GM21786 (cell line): ENCODE measurements around the gene ASPN.

Source experiments
- ATAC-seq: cut with Tn5 transposase; IDR thresholded peaks from one replicate; pipeline ENCODE4 v1.9.1; 2021; ENCODE audit not compliant: unreplicated experiment

Gene ASPN

DNA sequence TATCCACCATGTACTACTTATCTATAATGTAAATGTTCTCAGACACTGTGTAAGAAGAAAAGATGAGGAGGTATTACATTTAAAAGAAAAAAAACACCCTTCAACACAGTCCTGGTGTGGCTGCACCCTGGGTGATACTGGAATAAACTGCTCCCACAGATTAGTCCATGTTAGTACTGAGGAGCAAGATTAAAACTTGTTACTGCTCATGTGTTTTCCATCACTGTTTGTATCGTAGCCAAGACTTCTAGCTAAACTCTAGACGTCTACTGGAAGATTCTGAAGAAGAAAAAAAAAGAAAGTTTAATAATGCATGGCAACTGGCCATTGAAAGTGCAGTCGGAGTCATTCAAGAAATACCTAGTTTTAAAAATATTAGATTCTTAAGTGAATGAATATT lies at the start of gene ASPN:
Gene ASPN, minus strand, starts transcription at position 178 of the 400 bp plus-strand sequence.
- no peak for ATAC-seq

DNA sequence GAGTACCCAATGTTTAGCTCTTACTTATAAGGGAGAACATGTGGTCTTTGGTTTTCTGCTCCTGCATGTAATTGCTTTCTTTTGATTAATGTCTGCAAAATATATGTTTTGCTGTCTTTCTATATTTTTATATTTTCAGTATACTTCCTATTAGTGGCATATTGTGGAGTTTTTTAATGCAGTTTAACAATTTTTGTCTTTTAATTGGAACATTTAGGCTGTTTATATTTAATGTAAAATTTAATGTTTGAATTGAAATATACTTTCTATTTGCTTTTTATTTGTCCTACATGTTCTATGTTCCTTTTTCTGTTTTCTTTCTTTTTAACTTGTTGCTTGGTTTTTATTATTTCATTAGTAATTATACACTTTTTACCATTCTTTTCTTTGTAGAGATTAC lies 48.6 kb upstream of the ASPN start:
- no peak for ATAC-seq

DNA sequence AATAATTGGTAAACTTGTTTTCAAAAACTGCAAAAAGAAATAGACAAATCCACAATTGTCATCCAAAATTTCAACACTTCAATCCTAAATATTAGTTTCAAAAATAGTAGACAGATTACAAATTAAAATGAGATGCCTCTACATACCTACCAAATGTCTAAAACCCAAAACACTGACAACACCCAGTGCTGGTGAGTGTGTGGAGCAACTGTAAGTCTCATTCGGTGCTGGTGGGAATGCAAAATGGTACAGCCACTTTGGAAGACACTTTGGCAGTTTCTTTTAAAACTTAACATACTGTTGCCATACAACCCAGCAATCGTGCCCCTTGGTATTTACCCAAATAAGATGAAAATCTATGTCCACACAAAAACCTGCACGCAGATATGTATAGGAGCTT lies 46.8 kb upstream of the ASPN start:
- ATAC-seq, result no peak

DNA sequence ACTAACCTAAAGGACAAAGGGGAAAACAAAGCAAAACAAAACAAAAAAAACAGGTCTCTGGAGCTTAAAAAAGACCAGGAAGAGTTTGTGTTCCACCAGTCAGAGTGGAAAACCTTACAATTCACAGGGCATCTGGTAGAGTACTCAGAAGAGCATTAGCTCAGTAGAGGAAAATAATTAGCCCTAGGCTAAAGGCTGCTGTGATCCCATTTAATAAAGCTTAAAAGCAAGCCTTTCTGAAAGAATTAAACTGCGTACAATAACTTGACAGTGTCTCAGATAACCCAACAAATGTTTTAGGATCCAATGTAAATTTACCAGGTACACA lies 46.2 kb upstream of the ASPN start:
- no peak for ATAC-seq

DNA sequence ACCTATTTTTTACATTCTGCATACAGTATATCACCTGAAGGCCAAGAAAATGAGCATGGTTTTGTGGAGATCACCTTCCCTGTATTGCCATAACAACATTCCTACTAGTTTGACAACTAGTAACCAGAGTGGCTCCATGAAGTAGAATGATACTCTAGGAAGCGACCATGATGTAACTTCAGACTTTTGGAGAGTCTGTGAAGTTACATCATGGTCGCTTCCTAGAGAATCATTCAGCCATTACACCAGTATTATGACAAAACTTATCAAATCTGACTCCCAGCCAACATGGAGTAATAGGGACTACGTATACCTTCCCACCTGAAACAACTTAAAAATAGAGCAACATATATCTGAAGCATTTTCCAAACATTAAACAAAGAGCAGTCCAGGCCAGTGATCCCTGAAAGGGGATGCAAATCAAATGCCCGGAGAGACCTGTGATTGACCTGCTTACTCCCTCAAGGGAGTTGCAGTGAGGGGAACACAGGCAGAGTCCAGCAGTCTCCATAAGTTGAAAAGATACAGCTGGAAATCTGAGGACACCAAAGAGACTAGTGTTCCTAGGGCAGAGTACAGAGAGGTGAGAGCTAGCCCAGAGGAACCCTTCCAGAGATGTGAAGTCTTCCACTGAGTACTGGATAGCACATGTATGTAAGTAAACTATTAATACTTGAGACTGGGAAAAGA lies 45.7 kb upstream of the ASPN start:
- ATAC-seq, result no peak

DNA sequence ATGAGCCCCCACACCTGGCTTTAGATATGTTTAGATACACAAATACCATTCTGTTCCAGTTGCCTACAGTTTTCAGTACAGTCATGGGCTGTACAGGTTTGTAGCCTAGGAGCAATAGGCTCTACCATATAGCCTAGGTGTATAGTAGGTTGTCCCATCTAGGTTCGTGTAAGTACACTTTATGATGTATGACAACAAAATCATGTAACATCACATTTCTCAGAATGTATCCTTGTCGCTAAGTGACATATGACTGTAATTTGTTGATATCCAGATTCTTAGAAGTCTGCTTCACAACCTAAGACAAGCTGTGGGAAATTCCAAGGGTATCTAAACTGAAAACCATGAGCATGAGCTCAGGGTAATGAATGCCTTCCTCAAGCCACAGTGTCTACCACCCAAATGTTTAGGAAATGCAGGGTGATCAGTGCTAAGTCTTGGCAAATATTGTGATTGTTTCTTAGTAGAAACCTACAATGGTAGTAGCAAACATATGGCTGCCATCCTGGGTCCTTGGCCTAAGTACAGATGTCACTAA lies 45.1 kb upstream of the ASPN start:
- ATAC-seq, result no peak

DNA sequence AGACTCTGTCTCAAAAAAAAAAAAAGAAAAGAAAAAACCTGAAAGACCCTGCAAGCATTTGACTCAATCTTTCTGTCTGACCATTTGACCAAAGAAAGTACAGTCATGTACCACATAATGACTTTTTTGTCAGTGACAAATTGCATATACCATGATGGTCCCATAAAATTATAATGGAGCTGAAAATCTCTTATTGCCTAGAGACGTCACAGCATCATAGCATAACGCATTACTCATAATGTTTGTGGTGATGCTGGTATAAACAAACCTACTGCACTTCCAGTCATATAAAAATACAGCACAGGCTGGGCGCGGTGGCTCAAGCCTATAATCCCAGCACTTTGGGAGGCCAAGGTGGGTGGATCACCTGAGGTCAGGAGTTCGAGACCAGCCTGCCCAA lies 43.0 kb upstream of the ASPN start:
- ATAC-seq, result no peak

DNA sequence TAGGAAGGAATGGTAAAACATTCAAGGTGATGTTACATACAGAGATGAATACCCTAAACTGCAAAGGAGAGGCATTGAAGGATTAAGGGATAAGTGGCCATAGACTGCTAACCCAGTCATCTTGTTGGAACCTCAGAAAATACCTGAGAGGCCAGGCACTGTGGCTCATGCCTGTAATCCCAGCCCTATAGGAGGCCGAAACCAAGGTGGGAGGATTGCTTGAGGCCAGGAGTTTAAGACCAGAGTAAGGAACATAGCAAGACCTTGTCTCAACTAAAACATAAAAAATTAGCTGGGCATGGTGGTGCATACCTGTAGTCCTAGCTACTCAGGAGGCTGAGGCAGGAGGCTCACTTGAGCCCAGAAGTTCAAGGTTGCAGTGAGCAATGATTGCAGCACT lies 42.6 kb upstream of the ASPN start:
- no peak for ATAC-seq

DNA sequence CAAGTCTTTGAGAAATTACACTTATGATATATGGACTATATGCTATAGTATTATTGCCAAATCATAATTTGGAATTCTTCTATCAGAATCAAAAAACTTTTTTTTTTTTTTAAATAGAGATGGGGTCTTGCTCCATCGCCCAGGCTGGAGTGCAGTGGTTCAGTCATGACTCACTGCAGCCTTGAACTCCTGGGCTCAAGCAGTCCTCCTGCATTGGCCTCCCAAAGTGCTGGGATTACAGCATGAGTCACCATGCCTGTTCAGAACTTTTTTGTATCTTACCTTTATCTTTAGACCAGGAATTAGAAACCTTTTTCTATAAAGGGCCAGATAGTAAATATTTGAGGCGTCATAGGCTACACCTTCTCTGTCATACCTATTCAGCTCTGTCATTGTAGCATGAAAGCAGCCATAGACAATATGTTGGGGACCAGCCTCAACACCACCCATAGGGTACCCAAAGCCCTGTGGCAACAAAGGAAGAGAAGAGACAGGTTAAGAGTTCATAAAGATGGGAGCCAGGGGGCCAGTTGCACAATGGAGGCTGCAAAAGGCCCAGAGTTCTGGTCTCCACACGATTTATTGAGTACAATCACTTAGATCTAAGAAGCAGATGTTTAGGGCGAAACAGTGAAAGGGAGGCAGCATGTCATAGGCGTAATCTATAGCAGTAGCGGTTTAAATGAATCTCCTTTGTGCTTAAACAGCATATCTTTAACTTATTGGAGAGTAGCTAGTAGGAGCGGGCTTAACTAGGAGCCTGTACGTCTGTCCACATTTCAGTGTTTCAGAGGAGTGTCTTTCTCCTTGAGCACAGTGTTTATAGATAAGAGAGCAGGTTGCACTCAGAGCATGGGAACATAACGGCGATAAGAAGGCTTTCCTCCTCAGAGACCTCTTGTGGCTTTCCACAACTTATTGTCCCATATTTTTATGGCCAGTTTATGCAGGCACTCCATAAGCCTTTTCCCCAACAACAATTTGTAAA lies 41.0 kb upstream of the ASPN start:
- no peak for ATAC-seq

DNA sequence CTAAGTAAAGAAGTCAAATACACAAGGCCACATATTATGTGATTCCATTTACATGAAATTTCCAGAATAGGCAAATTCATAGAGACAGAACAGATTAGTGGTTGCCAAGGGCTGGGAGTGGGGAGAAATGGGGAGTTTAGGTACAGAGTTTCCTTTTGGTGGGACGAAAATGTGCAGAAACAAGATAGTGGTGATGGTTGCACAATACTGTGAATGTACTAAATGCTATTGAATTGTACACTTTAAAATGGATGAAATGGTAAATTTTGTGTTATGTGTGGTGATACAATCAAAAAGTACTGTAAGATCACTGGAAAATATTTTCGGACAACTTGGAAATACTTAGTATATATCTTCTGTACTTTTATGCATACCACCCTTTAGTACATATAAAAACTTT lies 38.5 kb upstream of the ASPN start:
- no peak for ATAC-seq

DNA sequence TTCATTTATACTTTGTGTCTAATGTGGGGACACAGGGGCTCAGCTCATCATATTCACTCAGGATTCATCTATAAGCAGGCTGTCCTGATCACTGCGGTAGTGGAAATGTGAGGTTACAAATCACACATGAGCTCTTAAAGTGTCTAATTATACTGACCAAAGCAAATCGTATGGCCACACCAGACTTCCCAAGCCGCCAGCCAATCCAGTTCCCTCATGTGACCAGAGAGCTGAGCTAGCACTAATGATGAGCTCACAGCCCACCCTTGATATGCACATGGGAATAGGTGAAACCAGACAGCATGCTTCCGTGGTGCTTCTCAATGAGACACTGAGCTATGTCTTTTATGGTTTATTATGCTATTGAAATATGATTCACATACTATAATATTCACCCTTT lies 35.9 kb upstream of the ASPN start:
- ATAC-seq, result no peak

DNA sequence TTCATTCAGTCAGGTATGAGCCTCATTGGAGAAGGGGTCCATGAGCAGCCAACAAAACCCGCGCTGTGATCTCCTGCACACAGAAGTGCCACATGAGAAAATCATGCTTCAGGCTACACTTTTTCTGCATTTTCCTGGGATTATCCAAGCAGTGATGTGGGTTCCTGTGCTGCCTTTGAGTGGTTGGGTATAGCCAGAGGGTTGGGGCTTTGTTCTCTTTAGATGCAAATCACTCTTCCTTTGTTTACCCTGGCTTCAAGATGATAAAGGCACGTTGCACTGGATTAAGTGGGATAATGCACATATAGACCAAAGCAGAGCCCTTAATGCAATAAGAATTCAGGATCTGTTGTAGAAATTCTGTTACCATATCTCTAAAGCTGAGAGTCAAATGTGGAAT lies 34.7 kb upstream of the ASPN start:
- ATAC-seq, result no peak

DNA sequence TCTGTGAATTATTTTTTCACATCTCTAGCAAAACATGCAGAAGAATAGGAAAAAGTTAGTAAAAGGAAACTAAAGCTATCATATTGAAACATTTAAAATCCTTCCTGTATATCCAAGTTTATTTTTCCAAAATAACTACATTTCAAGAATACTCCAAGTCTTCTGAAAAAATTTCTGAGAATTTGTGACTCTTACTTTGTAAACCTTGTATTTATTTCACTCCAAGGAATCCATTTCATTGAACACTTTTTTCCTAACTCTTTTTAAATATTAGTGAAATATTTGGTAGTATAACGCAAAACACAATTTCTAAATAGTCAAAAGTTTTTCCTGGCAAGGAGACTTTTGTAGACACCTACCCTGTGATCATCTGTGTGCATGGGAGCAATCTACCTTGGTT lies 34.2 kb upstream of the ASPN start:
- no peak for ATAC-seq

DNA sequence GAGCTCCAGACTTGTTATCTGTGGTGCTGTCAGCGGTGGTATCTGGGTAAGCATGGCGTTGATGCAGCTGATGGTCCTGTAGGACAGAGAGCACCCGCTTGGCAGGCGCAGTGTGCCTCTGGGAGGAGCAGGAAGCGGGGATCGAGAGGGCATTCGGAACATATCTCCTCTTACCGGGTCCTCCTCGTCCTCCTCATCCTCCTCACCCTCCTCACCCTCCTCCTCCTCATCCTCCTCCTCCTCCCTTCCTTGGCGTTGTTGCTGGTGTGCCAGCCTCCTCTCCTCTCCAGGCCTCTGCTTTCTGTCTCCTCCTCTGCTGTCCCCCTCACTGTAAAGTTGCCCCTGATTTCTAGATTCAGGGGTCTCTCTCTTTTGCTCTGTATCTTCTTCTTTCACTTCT lies 32.3 kb upstream of the ASPN start:
- no peak for ATAC-seq

DNA sequence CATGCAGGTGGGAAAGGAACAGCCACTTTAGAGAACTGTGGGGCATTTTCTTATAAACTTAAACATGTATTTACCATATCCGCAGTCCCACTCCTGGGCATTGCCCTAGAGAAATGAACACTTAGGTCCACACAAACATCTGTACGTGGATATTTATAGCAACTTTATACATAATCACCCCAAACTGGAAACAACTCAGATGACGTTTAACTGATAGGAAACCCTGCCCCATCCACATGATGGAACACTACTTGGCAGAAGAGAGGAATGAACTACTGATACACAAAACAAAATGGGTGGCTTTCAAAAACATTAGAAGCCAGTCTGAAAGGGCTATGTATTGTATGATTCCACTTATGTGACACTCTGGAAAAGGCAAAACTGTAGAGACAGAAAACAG lies 31.0 kb upstream of the ASPN start:
- no peak for ATAC-seq

DNA sequence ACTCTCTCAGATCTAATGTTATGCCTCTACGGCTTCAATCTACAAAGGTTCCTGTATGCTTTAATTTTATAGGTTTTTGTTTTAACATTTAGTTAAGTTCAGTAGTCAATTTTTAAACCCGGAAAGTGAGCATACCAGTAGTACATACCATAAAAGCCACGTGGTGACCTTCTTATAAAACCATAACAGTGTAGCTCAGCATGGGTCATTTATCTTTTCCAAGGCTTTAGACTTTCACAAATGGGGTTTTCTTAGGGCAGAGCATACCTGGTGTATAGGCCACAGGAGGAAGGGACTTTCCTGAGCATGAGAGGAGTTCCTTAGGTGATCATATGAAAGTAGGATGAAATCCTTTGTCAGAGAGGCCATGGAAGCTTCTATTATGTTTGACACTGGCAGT lies 30.3 kb upstream of the ASPN start:
- no peak for ATAC-seq

DNA sequence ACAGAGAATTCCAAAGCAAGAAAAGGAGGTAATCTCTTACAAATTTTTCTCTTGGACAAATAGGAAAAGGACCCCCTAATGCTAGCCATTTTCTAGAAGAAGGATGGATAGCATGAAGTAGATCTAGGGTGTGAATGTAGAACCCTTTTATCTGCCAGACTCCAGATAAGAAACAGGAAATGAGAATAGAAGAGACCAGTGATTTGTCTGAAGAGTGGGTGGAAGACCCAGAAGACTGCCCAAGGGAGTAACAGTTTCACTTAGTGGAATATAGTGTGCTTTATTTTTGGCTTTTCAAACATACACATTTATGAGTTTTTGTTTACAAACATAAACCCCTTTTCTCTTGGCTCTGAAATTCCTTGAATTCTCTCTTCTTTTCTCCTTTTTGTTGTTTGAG lies 28.4 kb upstream of the ASPN start:
- ATAC-seq, result no peak

DNA sequence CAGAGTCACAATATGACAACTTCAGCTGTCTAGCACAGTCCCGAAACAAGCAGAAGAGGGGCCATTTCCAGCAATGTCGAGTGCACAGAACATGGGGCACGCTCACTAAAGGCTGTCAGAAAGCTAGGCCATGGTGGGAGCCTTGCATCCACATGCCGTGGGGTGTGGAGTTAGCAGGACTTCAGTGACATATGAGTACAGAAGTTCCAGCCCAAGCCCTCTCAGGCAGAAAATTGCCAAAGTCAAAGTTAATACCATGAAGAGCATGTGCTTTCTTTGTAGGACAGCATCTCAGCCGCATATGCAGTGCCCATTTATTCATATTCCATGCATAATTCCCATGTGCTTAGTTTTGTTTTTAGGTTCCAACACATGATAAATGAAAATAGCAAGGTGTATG lies 26.7 kb upstream of the ASPN start:
- no peak for ATAC-seq

DNA sequence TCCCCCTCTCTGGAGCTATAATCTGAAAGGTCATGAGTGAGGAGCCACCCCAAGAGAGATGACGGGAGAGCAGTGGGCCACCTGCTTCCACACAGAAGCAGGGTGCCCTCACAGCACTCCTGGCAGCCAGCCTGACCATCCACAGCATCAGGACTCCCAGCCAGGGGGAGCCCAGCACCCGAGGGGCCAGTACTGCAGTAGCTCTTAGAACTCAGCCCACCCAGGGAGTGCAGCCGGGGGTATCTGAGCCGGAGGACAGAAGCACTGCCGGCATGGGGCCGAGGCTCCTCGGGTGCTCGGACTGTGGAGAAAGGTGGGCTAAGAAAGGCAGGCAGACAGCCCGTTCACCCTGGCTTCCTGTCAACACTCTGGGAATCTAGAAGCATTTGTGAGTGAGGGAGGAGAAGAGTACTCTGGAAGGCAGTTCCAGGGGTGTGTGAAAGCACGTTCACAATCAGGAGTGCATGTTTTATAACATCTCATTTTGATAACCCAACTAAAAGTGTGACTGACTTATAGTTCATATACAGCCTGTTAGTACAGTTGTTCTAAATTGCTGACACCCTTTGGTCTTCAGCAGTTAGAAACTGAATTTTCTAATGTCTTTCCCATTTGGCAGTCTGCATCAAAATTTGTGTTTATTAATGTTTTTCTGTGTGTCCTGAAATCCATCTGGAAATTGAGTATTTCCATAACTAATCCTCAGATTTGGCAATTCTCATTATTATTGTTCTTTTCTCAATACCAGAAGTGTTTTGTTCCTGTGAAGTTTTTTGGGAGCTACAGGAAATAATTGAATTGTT lies 25.9 kb upstream of the ASPN start:
- ATAC-seq, result no peak

DNA sequence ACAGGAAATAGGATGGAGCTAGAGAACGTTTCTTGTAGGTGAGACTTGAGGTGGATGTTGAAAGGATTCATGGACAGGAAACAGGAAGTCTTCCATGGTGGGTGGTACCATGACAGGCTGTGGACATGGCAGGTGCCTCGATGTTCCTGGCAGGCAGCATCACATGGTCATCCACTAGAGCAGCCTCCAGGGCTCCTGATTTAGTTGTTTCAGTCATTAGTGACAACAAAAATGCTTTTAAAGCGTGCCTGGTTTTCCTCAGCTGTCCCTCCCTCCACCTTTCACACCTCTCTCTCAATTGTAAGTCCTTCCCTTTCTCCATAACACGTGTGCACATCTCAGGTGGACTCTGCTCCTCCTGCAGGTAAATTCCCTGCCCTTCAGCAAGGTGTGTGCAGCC lies 25.2 kb upstream of the ASPN start:
- ATAC-seq, result no peak

DNA sequence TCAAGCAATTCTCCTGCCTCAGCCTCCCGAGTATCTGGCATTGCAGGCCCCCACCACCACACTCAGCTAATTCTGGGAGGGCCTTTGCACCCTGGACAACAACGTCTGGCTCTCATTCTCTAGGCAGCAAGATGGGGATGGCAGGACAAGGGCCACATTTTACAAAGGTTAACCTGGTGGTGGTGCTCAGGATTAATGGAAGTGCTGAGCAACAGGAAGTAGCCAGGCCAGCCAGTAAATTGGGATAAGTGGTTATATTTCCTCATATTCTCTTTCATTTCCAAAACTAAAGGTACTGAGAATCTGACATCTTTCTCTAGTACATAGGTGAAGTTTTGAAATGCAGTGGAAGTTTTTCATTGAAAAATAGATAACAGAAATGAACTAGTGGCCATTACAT lies 24.7 kb upstream of the ASPN start:
- no peak for ATAC-seq
